Measurements from ENCODE around the gene SPACA6.
"Not testable (repeated sequence)": the region's sequence is repeated elsewhere in the genome, so short reads cannot be mapped to it uniquely, and the experiment has no call there.

Gene SPACA6, protein sequence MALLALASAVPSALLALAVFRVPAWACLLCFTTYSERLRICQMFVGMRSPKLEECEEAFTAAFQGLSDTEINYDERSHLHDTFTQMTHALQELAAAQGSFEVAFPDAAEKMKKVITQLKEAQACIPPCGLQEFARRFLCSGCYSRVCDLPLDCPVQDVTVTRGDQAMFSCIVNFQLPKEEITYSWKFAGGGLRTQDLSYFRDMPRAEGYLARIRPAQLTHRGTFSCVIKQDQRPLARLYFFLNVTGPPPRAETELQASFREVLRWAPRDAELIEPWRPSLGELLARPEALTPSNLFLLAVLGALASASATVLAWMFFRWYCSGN

DNA sequence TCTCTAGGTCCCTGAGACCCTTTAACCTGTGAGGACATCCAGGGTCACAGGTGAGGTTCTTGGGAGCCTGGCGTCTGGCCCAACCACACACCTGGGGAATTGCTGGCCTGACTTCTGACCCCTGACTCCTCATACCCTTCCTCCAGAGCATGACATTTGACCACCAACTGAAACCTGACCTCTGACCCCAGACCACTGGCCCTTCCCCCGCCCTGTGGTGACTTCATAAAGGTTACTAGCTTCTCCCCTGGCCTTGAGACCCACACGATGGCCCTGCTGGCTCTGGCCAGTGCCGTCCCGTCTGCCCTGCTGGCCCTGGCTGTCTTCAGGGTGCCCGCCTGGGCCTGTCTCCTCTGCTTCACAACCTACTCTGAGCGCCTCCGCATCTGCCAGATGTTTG, at the start of gene SPACA6:
SPACA6 (plus strand) TSS at position 71 of the 400 bp plus-strand sequence; CDS start at position 268, 197 bp downstream.
- no peak for DNase-seq (ENCODE audit: low read depth)

DNA sequence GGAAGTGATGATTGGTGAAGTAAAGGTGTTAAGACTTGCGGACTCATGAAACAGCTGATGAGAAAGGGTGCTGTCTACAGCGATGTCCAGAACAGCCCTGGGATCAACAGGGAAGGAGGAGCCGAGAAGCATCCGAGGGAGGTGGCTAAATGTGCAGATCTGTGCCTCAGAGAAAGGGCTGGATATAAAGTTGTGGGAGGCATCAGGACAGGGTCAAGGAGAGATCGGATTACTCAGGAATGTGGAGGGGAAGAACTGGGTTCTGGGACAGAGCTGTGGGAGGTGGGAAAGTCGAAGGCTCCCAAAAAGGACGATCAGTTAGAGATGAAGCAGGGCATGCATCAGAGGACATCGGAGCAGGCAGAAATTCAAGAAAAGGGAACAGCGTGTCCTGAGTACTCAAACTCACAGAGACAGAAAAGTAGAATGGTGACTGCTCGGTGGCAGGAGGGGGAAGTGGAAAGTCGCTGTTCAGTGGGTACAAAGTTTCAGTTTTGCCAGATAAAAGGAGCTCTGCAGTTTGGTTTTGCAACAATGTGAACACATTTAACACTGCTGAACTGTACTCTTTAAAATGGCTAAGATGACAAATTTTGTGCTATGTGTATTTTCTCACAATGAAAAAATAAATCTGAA, 48.4 kb upstream of the SPACA6 start:
- DNase-seq (ENCODE audit: low read depth): no peak

DNA sequence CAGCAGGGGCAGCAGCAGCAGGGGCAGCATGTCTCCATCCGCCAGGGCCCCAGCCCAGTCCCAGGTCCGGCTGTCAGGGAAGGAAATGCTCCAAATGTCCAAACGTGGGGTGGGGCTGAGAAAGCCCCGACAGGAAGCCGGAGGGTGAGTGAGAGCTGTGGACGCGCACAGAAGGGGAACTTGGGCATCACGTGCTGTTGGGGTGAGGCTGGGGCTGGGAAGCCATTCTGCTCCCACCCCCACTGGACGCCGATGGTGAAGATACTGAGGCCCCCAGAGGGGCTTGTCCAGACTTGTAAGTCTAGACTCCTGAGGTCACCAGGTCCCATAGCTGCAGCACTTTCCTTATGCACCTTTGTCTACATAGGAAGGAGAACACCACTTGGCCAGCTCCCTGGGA, 46.4 kb upstream of the SPACA6 start, which contains the start of gene SIGLEC14:
SIGLEC14 (minus strand) TSS at position 96 of the 400 bp plus-strand sequence; CDS start at position 30, 66 bp downstream.
- not testable (repeated sequence) for DNase-seq (ENCODE audit: low read depth)

- no peak for DNase-seq (ENCODE audit: low read depth)
Observed at GRCh38 chr19:51647318-51647717, 45.8 kb upstream of the SPACA6 start.

GRCh38 chr19:51651216-51651846, 41.8 kb upstream of the SPACA6 start:
- no peak for DNase-seq (ENCODE audit: low read depth)

DNA sequence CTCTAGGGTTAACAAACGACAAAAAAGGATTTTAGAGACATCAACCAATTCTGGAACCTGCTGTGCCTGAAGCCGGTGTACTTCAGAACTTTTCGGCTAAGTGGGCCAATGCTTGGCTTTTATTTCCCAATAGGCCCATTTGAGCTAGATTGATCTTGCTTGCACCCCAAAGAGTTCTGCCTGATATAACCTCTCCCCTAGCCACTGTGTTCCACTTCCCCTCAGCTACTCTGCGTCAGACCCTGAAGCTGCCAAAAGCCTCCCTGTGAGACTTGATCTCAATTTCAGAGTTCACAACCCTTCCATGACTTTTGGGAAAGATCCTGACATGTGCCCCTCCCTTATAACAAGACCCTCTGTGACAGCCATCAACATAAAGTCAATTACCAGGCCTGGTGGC, 40.9 kb upstream of the SPACA6 start:
- DNase-seq (ENCODE audit: low read depth): no peak

DNA sequence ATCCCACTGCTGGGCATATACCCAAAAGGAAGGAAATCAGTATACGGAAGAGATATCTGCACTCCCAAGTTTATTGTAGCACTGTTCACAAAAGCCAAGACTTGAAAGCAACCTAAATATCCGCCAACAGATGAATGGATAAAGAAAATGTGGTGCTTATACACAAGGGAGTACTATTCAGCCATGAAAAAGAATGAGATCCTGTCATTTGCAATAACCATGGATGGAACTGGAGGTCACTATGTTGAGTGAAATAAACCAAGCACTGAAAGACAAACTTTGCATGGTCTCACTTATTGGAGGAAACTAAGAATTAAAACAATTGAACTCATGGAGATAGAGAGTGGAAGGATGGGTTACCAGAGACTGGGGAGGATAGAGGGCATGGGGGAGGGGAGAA, 40.0 kb upstream of the SPACA6 start:
- DNase-seq (ENCODE audit: low read depth): no peak

DNA sequence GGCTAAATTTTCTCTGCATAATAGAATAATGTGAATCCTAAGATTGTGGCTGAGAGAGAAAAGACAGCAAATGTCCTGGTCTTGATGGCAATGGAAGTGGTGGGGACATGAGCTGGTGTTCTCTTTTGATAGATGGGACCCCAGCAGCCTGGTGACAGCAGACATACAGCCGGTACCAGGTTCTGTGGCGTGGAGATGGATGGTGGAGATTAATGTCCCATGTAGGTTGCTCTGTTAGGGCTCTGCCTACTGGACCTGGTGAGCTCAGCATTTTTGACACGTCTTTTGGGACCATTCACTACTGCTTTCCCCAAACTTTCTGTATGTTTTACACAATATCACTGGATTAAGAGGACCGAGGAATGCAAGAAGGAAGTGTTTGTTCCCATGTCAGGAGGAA, 38.3 kb upstream of the SPACA6 start:
- no peak for DNase-seq (ENCODE audit: low read depth)

- DNase-seq (ENCODE audit: low read depth): peak; percentile 53
Observed at GRCh38 chr19:51660975-51661600, 32.0 kb upstream of the SPACA6 start.

DNA sequence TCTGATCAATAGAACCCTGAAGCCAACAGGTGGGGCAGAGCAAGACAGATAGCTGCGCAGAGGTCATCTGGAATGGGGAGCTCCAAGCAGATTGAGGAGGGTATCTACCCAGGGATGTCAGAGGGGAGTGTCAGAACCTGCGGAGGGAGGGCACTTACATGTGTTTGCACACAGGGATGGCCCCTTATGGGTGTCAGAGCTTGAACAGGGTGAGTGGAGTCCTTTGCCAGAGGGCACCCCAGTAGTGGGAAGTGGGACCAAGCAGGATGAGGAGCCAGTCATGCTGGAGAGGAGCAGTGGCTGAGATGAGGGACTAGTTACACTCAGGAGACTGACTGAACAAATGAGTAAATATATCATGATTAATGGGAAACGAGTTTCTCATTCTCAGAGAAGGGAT, 29.5 kb upstream of the SPACA6 start:
- DNase-seq (ENCODE audit: low read depth): no peak

DNA sequence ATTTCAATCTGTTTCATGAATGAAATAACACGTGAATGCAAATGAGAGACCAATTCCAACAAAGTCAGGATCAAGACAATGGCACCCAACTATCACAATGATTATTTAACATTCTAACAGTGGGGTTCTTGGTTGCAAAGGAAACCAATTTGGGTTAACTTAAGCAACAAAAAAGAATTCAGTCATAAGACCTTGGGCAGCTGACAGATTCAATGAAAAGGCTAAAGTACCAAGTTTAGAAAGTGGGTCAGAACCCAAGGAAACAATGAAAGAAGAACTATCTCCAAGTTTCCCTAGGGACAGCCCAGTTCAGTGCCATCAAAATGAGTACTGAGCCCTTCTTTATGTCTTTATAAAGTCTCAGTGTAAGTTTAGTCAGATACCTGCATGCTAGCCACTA, 29.0 kb upstream of the SPACA6 start:
- no peak for DNase-seq (ENCODE audit: low read depth)

DNA sequence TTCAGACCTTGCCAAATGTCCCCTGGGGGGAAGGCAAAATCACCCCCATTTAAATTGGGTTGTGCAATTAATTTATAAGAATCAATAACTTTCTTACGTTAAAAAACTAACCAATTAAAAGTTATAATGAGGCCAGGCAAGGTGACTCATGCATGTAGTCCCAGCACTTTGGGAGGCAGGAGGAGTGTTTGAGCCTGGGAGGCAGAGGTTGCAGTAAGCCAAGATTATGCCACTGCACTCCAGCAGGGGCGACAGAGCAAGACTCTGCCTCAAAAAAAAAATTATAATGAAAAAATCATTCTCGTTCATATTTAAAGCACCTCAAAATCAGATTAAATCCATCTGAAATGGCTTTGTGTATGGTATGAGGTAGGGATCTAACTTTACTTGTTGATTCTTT, 28.1 kb upstream of the SPACA6 start:
- DNase-seq (ENCODE audit: low read depth): no peak

DNA sequence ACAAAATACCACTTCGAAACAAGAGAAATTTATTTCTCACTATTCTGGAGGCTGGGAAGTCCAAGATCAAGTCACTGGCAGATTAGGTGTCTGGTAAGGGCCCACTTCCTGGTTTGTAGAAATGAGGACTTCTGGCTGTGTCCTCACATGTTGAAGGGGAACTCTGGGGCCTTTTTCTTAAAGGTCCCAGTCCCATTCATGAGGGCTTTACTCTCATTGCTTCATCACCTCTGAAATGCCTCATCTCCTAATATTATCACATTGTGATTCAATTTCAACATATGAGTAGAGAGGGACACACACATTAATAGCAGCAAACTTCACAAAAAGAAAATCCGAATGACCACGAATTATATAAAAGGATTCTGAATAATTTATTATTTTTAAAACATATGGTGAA, 24.9 kb upstream of the SPACA6 start:
- no peak for DNase-seq (ENCODE audit: low read depth)

GRCh38 chr19:51675911-51676565, 17.1 kb upstream of the SPACA6 start:
- not testable (repeated sequence) for DNase-seq (ENCODE audit: low read depth)

DNA sequence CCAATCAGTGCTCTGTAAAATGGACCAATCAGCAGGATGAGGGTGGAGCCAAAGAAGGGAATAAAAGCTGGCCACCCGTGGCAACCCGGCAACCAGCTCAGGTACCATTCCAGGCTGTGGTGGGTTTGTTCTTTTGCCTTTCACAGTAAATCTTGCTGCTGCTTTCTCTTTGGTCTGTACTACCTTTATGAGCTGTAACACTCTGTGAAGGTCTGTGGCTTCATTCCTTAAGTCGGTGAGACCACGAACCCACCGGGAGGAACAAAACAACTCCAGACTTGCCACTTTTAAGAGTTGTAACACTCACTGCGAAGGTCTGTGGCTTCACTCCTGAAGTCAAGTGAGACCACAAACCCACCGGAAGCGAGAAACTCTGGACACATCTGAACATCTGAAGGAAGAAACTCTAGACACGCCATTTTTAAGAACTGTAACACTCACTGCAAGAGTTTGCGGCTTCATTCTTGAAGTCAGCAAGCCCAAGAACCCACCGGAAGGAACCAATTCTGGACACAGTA, 16.5 kb upstream of the SPACA6 start:
- DNase-seq (ENCODE audit: low read depth): no peak

DNA sequence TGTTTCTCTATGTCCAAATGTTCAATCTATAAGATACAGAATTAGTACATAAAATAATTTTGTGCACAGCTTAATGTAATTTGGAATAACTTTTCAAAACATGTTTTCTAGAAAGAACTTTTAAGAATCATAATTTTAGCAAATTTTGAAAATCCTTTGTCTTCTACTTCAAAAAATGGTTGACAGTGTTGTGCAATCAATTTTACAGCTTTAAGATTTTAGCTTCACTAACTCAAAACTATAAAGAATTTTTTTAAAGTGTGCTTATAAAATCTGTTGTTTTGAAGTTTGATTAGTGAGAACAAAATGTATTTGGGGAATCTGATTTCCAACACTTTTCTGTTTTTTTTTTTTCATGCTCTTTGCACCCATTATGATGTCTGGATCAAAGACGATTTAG, 12.7 kb upstream of the SPACA6 start:
- DNase-seq (ENCODE audit: low read depth): no peak

DNA sequence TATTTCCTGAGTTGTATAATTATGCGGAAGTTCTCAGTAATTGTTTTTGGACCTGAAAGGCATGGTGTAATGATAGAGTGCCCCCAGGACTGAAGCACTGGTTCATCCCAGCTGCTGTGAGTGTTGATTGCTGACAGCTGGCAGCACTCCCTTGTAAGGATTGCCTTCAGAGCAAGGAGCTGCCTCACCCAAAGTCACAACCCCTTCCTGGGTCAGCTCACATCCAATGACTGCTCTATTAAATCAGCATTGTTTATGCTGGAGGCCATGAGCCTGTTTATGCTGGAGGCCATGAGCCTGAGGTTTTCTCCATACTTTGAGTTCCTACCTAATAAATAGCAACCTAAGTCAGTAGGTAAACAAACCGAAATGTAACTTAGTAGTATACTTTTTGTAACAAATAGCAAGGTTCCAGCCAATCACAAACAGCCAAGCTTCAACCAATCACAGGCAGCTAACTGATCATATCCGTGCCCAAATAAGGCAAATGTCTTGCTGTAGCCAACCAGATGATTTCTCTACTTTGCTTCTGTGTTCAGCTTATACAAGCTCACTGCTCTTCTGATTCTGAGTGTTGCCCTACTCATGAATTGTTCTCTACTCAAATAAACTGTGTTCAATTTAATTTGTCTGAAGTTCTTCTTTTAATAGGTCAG, 11.7 kb upstream of the SPACA6 start:
- no peak for DNase-seq (ENCODE audit: low read depth)

DNA sequence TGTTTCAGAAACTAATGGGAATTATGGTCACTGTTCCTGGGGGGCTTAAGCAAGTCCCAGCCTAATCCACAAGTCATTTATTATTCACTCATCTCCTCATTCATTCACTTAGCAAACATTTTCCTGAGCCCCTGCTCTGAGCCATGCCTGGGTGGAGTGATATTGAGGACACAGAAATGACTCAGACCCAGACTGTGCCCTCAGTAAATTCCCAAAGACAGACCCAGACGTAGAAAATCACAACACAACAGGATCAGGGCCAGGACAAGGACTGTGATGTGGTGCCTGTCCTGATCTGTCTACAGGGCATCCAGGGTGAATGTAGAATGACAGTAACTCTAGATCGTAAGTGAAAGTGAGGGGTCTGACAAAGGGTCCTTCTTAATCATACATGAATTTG, 7.0 kb upstream of the SPACA6 start:
- DNase-seq (ENCODE audit: low read depth): no peak

GRCh38 chr19:51687791-51688670, 5.1 kb upstream of the SPACA6 start:
- no peak for DNase-seq (ENCODE audit: low read depth)
